CD4-positive, alpha-beta T cell (primary cell): ENCODE measurements around the gene CD300LB. TPM values are rescaled to one million over a fixed set of nuclear protein-coding genes. Genes with fewer than 3 reads are reported as not detected.
A peak's percentile ranks its signal among the peaks of the same experiment; 100 is the strongest.

Source experiments
- ATAC-seq: fragments of 200-7000 bp; cut with Tn5 transposase; one replicate; pipeline ENCODE4 v1.10.0; 2022; ENCODE audit warnings: mild to moderate bottlenecking; ENCODE audit not compliant: poor library complexity
- CTCF ChIA-PET: fragments of 350-600 bp; sonication (Branson Sonifier 250); formaldehyde crosslinking; loops from one replicate; lab custom pipeline; 2021; ENCODE audit warnings: antibody characterized with exemption, inconsistent platforms; lab: Charles Lee
- POLR2A ChIA-PET: fragments of 350-600 bp; sonication (Branson Sonifier 250); formaldehyde crosslinking; loops from one replicate; lab custom pipeline; 2021; ENCODE audit warnings: antibody characterized with exemption, inconsistent platforms; lab: Charles Lee
- DNase-seq, 14 experiments: peaks; one replicate each; pipeline ENCODE4 v3.0.0-alpha.2; 2013 to 2020; ENCODE audit warnings: mixed read lengths in 2 of 14
- H3K27ac ChIP-seq, 2 donors: one replicate each; pipeline versions ENCODE4 v1.5.1 to v1.7.0; 2013; ENCODE audit warnings: low read length in 2 of 2, low read depth in 1 of 2, mild to moderate bottlenecking in 1 of 2
- H3K27me3 ChIP-seq, 2 experiments: 1 replicate in 1 of 2; 2 replicates in 1 of 2; pipeline versions ENCODE4 v1.6.1 to v1.7.0; 2013; ENCODE audit warnings: low read length in 2 of 2, control low read depth in 1 of 2, mild to moderate bottlenecking in 1 of 2, moderate library complexity in 1 of 2; ENCODE audit not compliant: insufficient read depth in 2 of 2, control insufficient read depth in 1 of 2
- H3K36me3 ChIP-seq: one replicate; pipeline ENCODE4 v1.6.1; 2013; ENCODE audit warnings: low read length, control low read depth; ENCODE audit not compliant: insufficient read depth
- H3K4me1 ChIP-seq: one replicate; pipeline ENCODE4 v1.6.1; 2013; ENCODE audit warnings: low read length, control low read depth; ENCODE audit not compliant: insufficient read depth
- H3K4me3 ChIP-seq: one replicate; pipeline ENCODE4 v1.5.1; 2013; ENCODE audit warnings: mild to moderate bottlenecking, low read length, moderate library complexity
- H3K9me3 ChIP-seq, 2 experiments: 1 replicate in 1 of 2; 2 replicates in 1 of 2; pipeline versions ENCODE4 v1.6.1 to v1.7.0; 2013; ENCODE audit warnings: low read length in 2 of 2, mild to moderate bottlenecking in 2 of 2, control low read depth in 1 of 2, moderate library complexity in 1 of 2; ENCODE audit not compliant: control insufficient read depth in 1 of 2, insufficient read depth in 1 of 2
- H3K27ac Mint-ChIP-seq: one replicate; pipeline ENCODE4 v1.8.0; 2020; ENCODE audit warnings: mixed read lengths
- H3K27me3 Mint-ChIP-seq: one replicate; pipeline ENCODE4 v1.8.0; 2021; ENCODE audit warnings: mixed read lengths
- H3K36me3 Mint-ChIP-seq: one replicate; pipeline ENCODE4 v1.8.0; 2021; ENCODE audit warnings: low read depth, mixed read lengths
- H3K4me1 Mint-ChIP-seq: one replicate; pipeline ENCODE4 v1.8.0; 2021; ENCODE audit warnings: low read depth, mixed read lengths
- H3K4me3 Mint-ChIP-seq: one replicate; pipeline ENCODE4 v1.8.0; 2020; ENCODE audit warnings: mild to moderate bottlenecking, mixed read lengths
- H3K9me3 Mint-ChIP-seq: one replicate; pipeline ENCODE4 v1.8.0; 2020; ENCODE audit warnings: mixed read lengths
- CTCF ChIP-seq: fragments of 200-600 bp; IDR thresholded peaks from one replicate; pipeline ENCODE4 v1.8.0; 2022; ENCODE audit warnings: antibody characterized with exemption, mild to moderate bottlenecking
- intact Hi-C, 2 experiments: fragments of 100-400 bp; cut with DNase I in 1 of 2; cut with micrococcal nuclease in 1 of 2; formaldehyde crosslinking; loops; one replicate each; pipeline versions ENCODE4 v1.15.1 to v1.9.0; 2023 to 2025; cut with DNase I, micrococcal nuclease
- total RNA-seq, 174 experiments: library from RNA in 2 of 174; stranded (reverse) in 2 of 174; gene quantifications; one replicate each; pipeline ENCODE4 v1.2.3 and lab custom pipeline; 2021 to 2026

The CD300LB gene
- total RNA-seq, 2 experiments from 2014 or later = 0.36 to 0.56 TPM

DNA sequence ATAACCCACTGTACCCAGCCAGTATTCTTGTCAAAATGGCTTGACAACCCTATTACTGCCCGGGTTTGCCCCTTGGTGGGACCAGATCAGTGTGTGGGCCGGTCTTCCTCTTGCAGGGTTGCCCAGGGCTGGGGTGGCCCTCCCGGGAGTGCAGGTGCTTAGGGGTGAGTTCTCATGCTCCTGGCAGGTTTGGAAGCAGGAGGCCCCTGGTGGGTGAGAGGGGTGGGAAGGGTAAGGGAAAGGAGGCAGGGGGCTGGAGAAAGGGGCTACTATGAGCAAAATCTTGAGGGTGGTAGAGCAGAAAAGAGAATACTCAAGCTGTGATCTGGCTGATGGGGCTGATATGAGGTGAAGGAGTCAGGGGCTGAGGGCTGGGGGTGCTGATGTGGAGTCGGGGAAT is 58.4 kb downstream of the CD300LB start:
- Histone ChIP-seq H3K4me1 (peaks cover 62% of the 10 kb centered on the region), H3K4me3 (no peak overlapping the region), H3K9me3 (peaks cover 11 to 12% of the 10 kb centered on the region in 2 experiments), H3K27ac (no peak overlapping the region), H3K27me3 (no peaks in the 10 kb centered on the region), H3K36me3 (peaks cover 31% of the 10 kb centered on the region)
- DNase-seq (no peak), ATAC-seq (no peak)
- H3K4me3 Mint-ChIP-seq = no peak overlapping the region
- H3K36me3 Mint-ChIP-seq = peaks cover 23% of the 10 kb centered on the region
- POLR2A ChIA-PET = no interaction called here
- CTCF ChIA-PET = interaction anchor here (1.2 kb wide), 1 partner anchor 35 kb away, joined by 3 read pairs; no protein-coding TSS in a partner anchor
- peaks cover 3% of the 10 kb centered on the region for H3K9me3 Mint-ChIP-seq
- H3K4me1 Mint-ChIP-seq = peaks cover 44% of the 10 kb centered on the region
- TF ChIP-seq CTCF = no peak
- intact Hi-C loops = no loop called here
- H3K27ac Mint-ChIP-seq = no peak overlapping the region
- H3K27me3 Mint-ChIP-seq = no peaks in the 10 kb centered on the region

DNA sequence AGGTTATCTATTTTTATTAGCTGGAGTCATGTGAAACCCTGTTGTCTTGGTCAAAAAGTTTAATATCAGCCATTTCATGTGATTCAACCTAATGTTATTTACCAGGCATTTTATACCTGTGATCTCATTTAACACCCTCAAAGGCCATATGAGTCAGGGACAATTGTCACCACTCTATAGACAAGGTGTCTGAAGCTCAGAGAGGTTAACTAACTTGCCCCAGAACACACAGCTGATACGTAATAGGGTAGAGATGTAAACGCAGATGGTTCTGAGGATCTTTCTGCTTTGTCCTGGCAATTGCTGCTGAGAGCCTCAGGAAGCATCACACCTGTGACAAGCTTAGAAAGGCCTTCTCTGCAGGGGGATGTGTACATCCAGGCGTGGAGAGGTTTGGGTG is 59.9 kb downstream of the CD300LB start:
- Mint-ChIP-seq H3K4me3 (no peak overlapping the region), H3K4me1 (peaks cover 34% of the 10 kb centered on the region), H3K36me3 (peaks cover 18% of the 10 kb centered on the region), H3K27me3 (no peaks in the 10 kb centered on the region), H3K27ac (no peak overlapping the region), H3K9me3 (peaks cover 3% of the 10 kb centered on the region)
- Histone ChIP-seq H3K27me3 (no peaks in the 10 kb centered on the region), H3K4me1 (peaks cover 64% of the 10 kb centered on the region), H3K9me3 (peaks cover 10 to 11% of the 10 kb centered on the region in 2 experiments), H3K4me3 (no peak overlapping the region), H3K27ac (no peak overlapping the region), H3K36me3 (peaks cover 26% of the 10 kb centered on the region)
- DNase-seq (peak in 1 of 14 experiments; percentile 42), ATAC-seq (no peak)
- ChIA-PET CTCF (interaction anchor here (1.4 kb wide), 1 partner anchor 16 kb away, joined by 4 read pairs; no protein-coding TSS in a partner anchor), POLR2A (no interaction called here)
- intact Hi-C loops = no loop called here
- no peak for TF ChIP-seq CTCF

Other genes starting within 250 kb of the CD300LB start
- 1 to 10 TPM in 1 of 2 experiments, under 1 TPM in 1; 0.81 to 1.1 TPM for gene KIF19, start 205.2 kb downstream of the CD300LB start, total RNA-seq
- not detected for gene BTBD17, start 169.6 kb downstream of the CD300LB start, total RNA-seq
- not detected for gene GPR142, start 164.0 kb downstream of the CD300LB start, total RNA-seq
- gene GPRC5C, start 99.4 kb downstream of the CD300LB start, total RNA-seq = not detected
- 1 to 10 TPM; 1.8 to 2.6 TPM for gene CD300A, start 64.8 kb downstream of the CD300LB start, total RNA-seq
- under 1 TPM; 0.41 to 0.50 TPM for gene CD300C, start 14.6 kb upstream of the CD300LB start, total RNA-seq
- gene CD300H, start 36.0 kb upstream of the CD300LB start, total RNA-seq = not detected
- not detected for gene CD300LD, start 60.8 kb upstream of the CD300LB start, total RNA-seq
- under 1 TPM; 0.93 to 0.98 TPM for gene CD300E, start 92.3 kb upstream of the CD300LB start, total RNA-seq
- gene CD300LF, start 181.4 kb upstream of the CD300LB start, total RNA-seq = 1 to 10 TPM in 1 of 2 experiments, under 1 TPM in 1; 0.39 to 1.0 TPM
- gene RAB37, start 205.8 kb upstream of the CD300LB start, total RNA-seq = 10 to 100 TPM; 19.0 to 21.1 TPM
- 10 to 100 TPM; 68.4 to 72.4 TPM for gene NHERF1, start 217.2 kb upstream of the CD300LB start, total RNA-seq
- gene NAT9, start 244.9 kb upstream of the CD300LB start, total RNA-seq = 10 to 100 TPM; 34.6 to 38.2 TPM